ENCODE measurements around the gene KLF11.

KLF11 gene

GRCh38 chr2:10033251-10034006, 9.9 kb upstream of the KLF11 start:
- no peak for TF ChIP-seq CTCF (IDR thresholded peaks at IDR 0.05; ENCODE audit: low read depth, low read length)
- no peak overlapping the region for H3K4me3 ChIP-seq (replicated peaks in 1 of 2; ENCODE audit: low read depth in 2 of 2, low read length in 2 of 2)
- DNase-seq (ENCODE audit: low read depth in 2 of 2): no peak

- no peak overlapping the region for H3K4me3 ChIP-seq (replicated peaks in 1 of 2; ENCODE audit: low read depth in 2 of 2, low read length in 2 of 2)
- TF ChIP-seq CTCF (IDR thresholded peaks at IDR 0.05; ENCODE audit: low read depth, low read length): no peak
- no peak for DNase-seq (ENCODE audit: low read depth in 2 of 2)
These were observed 8.9 kb upstream of the KLF11 start for GRCh38 chr2:10034333-10035052.

- DNase-seq (ENCODE audit: low read depth in 2 of 2): no peak
- no peak for TF ChIP-seq CTCF (IDR thresholded peaks at IDR 0.05; ENCODE audit: low read depth, low read length)
- no peak overlapping the region for H3K4me3 ChIP-seq (replicated peaks in 1 of 2; ENCODE audit: low read depth in 2 of 2, low read length in 2 of 2)
These were observed 8.3 kb upstream of the KLF11 start for GRCh38 chr2:10035053-10035422.

GRCh38 chr2:10035633-10036032, 7.7 kb upstream of the KLF11 start:
- no peak overlapping the region for H3K4me3 ChIP-seq (replicated peaks in 1 of 2; ENCODE audit: low read depth in 2 of 2, low read length in 2 of 2)
- no peak for TF ChIP-seq CTCF (IDR thresholded peaks at IDR 0.05; ENCODE audit: low read depth, low read length)
- no peak for DNase-seq (ENCODE audit: low read depth in 2 of 2)

- peak; percentile 48 for TF ChIP-seq CTCF (IDR thresholded peaks at IDR 0.05; ENCODE audit: low read depth, low read length)
- DNase-seq (ENCODE audit: low read depth in 2 of 2): peak; percentile 69 to 83
- no peak overlapping the region for H3K4me3 ChIP-seq (replicated peaks in 1 of 2; ENCODE audit: low read depth in 2 of 2, low read length in 2 of 2)
These were observed 7.1 kb upstream of the KLF11 start for GRCh38 chr2:10036095-10036884.

GRCh38 chr2:10038123-10038522, 5.2 kb upstream of the KLF11 start:
- DNase-seq (ENCODE audit: low read depth in 2 of 2): no peak
- TF ChIP-seq CTCF (IDR thresholded peaks at IDR 0.05; ENCODE audit: low read depth, low read length): no peak
- H3K4me3 ChIP-seq (replicated peaks in 1 of 2; ENCODE audit: low read depth in 2 of 2, low read length in 2 of 2): no peak overlapping the region

All from cardiac fibroblast (primary cell).